Measurements from ENCODE around the gene HAPLN1. TPM values are rescaled to one million over a fixed set of nuclear protein-coding genes. Genes with fewer than 3 reads are reported as not detected.

HAPLN1 gene
- polyA plus RNA-seq, 1 experiment: not detected

DNA sequence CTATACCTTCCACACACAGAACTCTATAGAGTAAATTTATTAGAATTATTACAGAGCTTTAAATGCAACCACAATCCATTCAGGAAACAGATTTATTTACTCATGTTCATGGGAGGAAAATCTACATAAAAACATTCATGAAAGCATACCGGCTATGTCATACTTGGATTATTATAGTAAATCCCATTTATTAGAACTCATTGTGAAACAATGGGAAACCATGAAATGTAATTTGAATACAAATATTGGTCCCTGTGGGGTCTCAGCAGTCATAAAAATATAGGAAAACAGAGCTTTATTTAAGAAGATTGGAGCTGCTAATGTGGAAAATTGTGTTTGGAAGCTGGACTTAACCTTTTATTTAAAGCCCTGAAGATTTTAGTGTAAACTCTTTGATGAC is 80.7 kb downstream of the HAPLN1 start:
- H3K27me3 ChIP-seq (ENCODE audit: control insufficient read depth, insufficient read depth, low read length): peaks cover 8% of the 10 kb centered on the region
- no peak for TF ChIP-seq CTCF (IDR thresholded peaks at IDR 0.05; ENCODE audit: low read depth, low read length)
- ChIA-PET CTCF (no interaction called here), POLR2A (no interaction called here)
- H3K9me3 ChIP-seq (ENCODE audit: control insufficient read depth, insufficient read depth, low read length): no peaks in the 10 kb centered on the region; the same call in 1 of the 2 replicates
- no peak overlapping the region for H3K4me3 ChIP-seq (ENCODE audit: low read depth, low read length)
- DNase-seq (ENCODE audit: low read depth, low spot score): no peak
- no peak overlapping the region for H3K27ac ChIP-seq (ENCODE audit: low read depth, low read length)

DNA sequence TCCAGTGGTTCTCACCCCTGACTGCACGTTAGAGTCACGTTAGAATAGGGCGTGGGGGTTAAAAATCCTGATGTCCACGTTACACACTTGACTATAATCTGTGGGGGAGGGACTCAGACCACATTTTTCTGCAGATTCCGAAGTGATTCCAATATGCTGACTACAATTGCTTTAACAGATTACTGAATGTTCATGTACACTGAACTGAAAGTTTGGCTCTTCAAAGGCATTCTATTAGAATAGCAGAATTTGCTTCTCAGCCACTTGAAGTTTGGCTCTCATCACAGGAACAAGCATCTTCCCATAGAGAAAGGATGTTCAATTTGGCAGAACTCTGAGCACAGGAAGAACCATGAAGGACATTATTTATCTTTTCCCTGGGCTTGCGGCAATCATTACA is 84.5 kb downstream of the HAPLN1 start:
- no peak overlapping the region for H3K4me3 ChIP-seq (ENCODE audit: low read depth, low read length)
- no peak for DNase-seq (ENCODE audit: low read depth, low spot score)
- H3K27me3 ChIP-seq (ENCODE audit: control insufficient read depth, insufficient read depth, low read length): no peaks in the 10 kb centered on the region
- CTCF ChIA-PET: no interaction called here
- H3K27ac ChIP-seq (ENCODE audit: low read depth, low read length): no peak overlapping the region
- no peaks in the 10 kb centered on the region for H3K9me3 ChIP-seq (ENCODE audit: control insufficient read depth, insufficient read depth, low read length)
- no peak for TF ChIP-seq CTCF (IDR thresholded peaks at IDR 0.05; ENCODE audit: low read depth, low read length)
- POLR2A ChIA-PET: no interaction called here

GRCh38 chr5:83633285-83633684 is 87.4 kb downstream of the HAPLN1 start:
- no peak for TF ChIP-seq CTCF (IDR thresholded peaks at IDR 0.05; ENCODE audit: low read depth, low read length)
- Histone ChIP-seq H3K27me3 (ENCODE audit: control insufficient read depth, insufficient read depth, low read length) (peaks cover 6% of the 10 kb centered on the region), H3K4me3 (ENCODE audit: low read depth, low read length) (no peak overlapping the region), H3K9me3 (ENCODE audit: control insufficient read depth, insufficient read depth, low read length) (no peaks in the 10 kb centered on the region), H3K27ac (ENCODE audit: low read depth, low read length) (no peak overlapping the region)
- POLR2A ChIA-PET: interaction anchor here (1.0 kb wide), 1 partner anchor 46 kb away, joined by 3 read pairs; no protein-coding TSS in a partner anchor
- no peak for DNase-seq (ENCODE audit: low read depth, low spot score)
- CTCF ChIA-PET: interaction anchor here (0.8 to 1.0 kb wide), 4 partner anchors 8 to 1281 kb away, joined by 3 to 5 read pairs (median 3); no protein-coding TSS in a partner anchor

- Histone ChIP-seq H3K27me3 (ENCODE audit: control insufficient read depth, insufficient read depth, low read length) (peaks cover 6% of the 10 kb centered on the region), H3K9me3 (ENCODE audit: control insufficient read depth, insufficient read depth, low read length) (no peaks in the 10 kb centered on the region), H3K27ac (ENCODE audit: low read depth, low read length) (no peak overlapping the region), H3K4me3 (ENCODE audit: low read depth, low read length) (no peak overlapping the region)
- ChIA-PET CTCF (interaction anchor here (0.8 to 1.0 kb wide), 4 partner anchors 8 to 1281 kb away, joined by 3 to 5 read pairs (median 3); no protein-coding TSS in a partner anchor), POLR2A (interaction anchor here (0.7 to 1.0 kb wide), 2 partner anchors 25 to 45 kb away, joined by 3 read pairs; no protein-coding TSS in a partner anchor)
- DNase-seq (ENCODE audit: low read depth, low spot score): peak; percentile 60
- TF ChIP-seq CTCF (IDR thresholded peaks at IDR 0.05; ENCODE audit: low read depth, low read length): no peak
Measured at GRCh38 chr5:83632874-83633273, 87.8 kb downstream of the HAPLN1 start.

DNA sequence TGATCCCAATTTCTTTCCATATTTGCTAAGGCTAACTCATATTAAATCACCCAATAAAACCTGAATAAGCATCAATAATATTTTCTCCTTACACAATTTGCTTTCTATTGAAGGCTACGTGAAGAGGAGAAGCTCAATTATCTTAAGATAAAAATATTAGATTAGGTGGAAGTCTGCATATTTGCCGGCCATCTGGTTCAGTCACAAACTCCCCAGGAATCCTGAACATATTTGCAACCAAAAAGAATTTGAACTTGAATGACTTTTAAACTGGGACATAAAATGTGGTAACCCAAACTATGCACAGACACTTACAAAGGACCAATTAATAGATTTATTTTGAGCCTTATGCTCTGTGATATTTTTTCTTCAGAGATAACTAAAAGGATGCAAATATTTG is 92.3 kb downstream of the HAPLN1 start:
- no peak for DNase-seq (ENCODE audit: low read depth, low spot score)
- TF ChIP-seq CTCF (IDR thresholded peaks at IDR 0.05; ENCODE audit: low read depth, low read length): no peak
- no peak overlapping the region for H3K27ac ChIP-seq (ENCODE audit: low read depth, low read length)

More for the DNA sequence above, 92.3 kb downstream of the HAPLN1 start:
- Histone ChIP-seq H3K4me3 (ENCODE audit: low read depth, low read length) (no peak overlapping the region), H3K27me3 (ENCODE audit: control insufficient read depth, insufficient read depth, low read length) (peaks cover 19% of the 10 kb centered on the region), H3K9me3 (ENCODE audit: control insufficient read depth, insufficient read depth, low read length) (no peaks in the 10 kb centered on the region)
- POLR2A ChIA-PET: no interaction called here
- CTCF ChIA-PET: no interaction called here
